22Rv1 (cell line): ENCODE measurements around the gene NCK1.

ENCODE experiments used
- ZFX ChIP-seq: fragments of 450-650 bp; IDR thresholded peaks from 2 replicates; pipeline ENCODE4 v1.6.1; 2017; ENCODE audit warnings: antibody characterized with exemption, borderline replicate concordance
- TF ChIP-seq, protein P1 (sequence below): fragments of 450-650 bp; IDR thresholded peaks from 2 replicates; pipeline ENCODE4 v1.5.1; 2017; ENCODE audit warnings: mild to moderate bottlenecking

DNA sequence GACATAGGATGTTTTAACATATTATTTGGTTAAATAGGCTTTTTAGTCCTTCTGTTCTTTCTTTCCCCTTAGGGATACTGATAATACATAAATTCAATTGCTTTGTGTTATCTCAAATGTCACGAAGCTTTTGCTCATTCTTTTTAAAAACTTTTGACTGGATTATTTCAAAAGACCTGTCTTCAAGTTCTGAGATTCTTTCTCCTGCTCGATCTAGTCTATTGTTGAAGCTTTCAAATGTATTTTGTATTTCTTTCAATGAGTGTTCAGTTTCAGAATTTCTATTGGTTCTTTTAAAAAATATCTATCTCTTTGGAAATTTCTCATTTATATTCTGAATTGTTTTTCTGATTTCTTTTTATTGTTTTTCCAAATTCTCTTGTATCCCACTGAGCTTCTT lies 112.7 kb downstream of the NCK1 start:
- TF ChIP-seq, protein P1, sequence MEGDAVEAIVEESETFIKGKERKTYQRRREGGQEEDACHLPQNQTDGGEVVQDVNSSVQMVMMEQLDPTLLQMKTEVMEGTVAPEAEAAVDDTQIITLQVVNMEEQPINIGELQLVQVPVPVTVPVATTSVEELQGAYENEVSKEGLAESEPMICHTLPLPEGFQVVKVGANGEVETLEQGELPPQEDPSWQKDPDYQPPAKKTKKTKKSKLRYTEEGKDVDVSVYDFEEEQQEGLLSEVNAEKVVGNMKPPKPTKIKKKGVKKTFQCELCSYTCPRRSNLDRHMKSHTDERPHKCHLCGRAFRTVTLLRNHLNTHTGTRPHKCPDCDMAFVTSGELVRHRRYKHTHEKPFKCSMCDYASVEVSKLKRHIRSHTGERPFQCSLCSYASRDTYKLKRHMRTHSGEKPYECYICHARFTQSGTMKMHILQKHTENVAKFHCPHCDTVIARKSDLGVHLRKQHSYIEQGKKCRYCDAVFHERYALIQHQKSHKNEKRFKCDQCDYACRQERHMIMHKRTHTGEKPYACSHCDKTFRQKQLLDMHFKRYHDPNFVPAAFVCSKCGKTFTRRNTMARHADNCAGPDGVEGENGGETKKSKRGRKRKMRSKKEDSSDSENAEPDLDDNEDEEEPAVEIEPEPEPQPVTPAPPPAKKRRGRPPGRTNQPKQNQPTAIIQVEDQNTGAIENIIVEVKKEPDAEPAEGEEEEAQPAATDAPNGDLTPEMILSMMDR, result no peak
- TF ChIP-seq ZFX, result no peak
